Keratinocyte (primary cell): Measurements from ENCODE around the gene SOST.

Experiments used
- EZH2 ChIP-seq: IDR thresholded peaks from one replicate; pipeline ENCODE4 v1.6.1; 2012; ENCODE audit warnings: inconsistent platforms, mild to moderate bottlenecking, low read length, moderate library complexity
- TF ChIP-seq, protein P1 (sequence below), 3 experiments: IDR thresholded peaks in 1 of 3; conservative IDR thresholded peaks in 1 of 3; optimal IDR thresholded peaks in 1 of 3; 2 replicates in 2 of 3; 3 replicates in 1 of 3; pipeline versions ENCODE3 to v1.5.1; 2011; ENCODE audit warnings: low read length in 3 of 3, mild to moderate bottlenecking in 3 of 3, moderate library complexity in 2 of 3, control low read depth in 1 of 3, inconsistent platforms in 1 of 3; ENCODE audit not compliant: insufficient read depth in 2 of 3; ENCODE audit errors: extremely low read depth in 1 of 3

DNA sequence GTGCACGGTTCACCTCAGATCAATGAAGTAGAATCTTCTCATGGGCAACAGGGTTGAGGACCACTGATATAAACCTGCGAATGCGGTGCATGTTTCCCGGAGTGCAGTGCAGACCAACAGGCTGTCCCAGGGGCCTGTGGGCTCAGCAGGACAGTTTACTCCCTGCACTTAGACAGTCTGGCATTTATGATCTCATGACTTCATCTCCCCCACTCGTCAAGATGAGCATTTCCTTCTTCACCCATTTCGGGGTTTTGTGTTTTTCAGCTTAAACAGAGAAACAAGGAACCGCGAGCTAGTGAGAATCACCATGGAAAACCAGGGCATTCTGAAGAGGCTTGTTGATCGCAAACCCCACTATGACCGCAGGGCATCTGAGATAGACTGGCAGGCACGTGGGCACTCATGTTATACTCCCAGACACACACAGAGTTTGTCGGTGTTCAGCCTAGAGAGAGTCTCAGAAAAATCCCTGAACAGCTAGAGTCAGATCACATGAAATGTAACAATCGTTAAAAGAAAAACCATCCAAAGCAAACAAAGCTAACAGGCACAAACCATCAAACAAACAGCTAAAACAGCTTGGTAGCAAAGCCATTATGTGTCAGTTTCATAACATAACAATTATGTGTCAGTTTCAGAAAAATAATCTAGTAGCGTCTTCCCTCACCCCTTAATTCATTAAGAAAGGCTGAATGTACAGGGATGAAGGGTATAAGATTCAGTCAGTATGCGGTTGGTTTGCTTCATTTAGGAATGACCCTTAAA lies 24.5 kb upstream of the SOST start:
- TF ChIP-seq EZH2: no peak
- TF ChIP-seq, protein P1, sequence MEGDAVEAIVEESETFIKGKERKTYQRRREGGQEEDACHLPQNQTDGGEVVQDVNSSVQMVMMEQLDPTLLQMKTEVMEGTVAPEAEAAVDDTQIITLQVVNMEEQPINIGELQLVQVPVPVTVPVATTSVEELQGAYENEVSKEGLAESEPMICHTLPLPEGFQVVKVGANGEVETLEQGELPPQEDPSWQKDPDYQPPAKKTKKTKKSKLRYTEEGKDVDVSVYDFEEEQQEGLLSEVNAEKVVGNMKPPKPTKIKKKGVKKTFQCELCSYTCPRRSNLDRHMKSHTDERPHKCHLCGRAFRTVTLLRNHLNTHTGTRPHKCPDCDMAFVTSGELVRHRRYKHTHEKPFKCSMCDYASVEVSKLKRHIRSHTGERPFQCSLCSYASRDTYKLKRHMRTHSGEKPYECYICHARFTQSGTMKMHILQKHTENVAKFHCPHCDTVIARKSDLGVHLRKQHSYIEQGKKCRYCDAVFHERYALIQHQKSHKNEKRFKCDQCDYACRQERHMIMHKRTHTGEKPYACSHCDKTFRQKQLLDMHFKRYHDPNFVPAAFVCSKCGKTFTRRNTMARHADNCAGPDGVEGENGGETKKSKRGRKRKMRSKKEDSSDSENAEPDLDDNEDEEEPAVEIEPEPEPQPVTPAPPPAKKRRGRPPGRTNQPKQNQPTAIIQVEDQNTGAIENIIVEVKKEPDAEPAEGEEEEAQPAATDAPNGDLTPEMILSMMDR (optimal IDR thresholded peaks at IDR 0.05 in 1 of 3, IDR thresholded peaks at IDR 0.05 in 1 of 3, conservative IDR thresholded peaks at IDR 0.05 in 1 of 3; ENCODE audit: extremely low read depth in 1 of 3, insufficient read depth in 2 of 3, low read length in 3 of 3): no peak
